Suprapubic skin (tissue), 4 donors: Measurements from ENCODE around the gene IL27RA. TPM values are rescaled to one million over a fixed set of nuclear protein-coding genes. Genes with fewer than 3 reads are reported as not detected.
"Not testable (repeated sequence)": the region's sequence is repeated elsewhere in the genome, so short reads cannot be mapped to it uniquely, and the experiment has no call there.

Source experiments
- DNase-seq, 2 donors: peaks; one replicate each; pipeline ENCODE4 v3.0.0-alpha.2; 2019; ENCODE audit warnings: low spot score in 2 of 2
- H3K27ac ChIP-seq: fragments of 200-600 bp; sonication (generic); one replicate; pipeline ENCODE4 v1.5.1; 2019
- H3K27me3 ChIP-seq: fragments of 200-600 bp; sonication (generic); one replicate; pipeline ENCODE4 v1.5.1; 2019
- H3K36me3 ChIP-seq: fragments of 200-600 bp; sonication (generic); one replicate; pipeline ENCODE4 v1.5.1; 2019
- H3K4me1 ChIP-seq: fragments of 200-600 bp; sonication (generic); one replicate; pipeline ENCODE4 v1.5.1; 2019
- H3K4me3 ChIP-seq: fragments of 200-600 bp; sonication (generic); one replicate; pipeline ENCODE4 v1.5.1; 2019; ENCODE audit warnings: mild to moderate bottlenecking
- H3K9me3 ChIP-seq: fragments of 200-600 bp; sonication (generic); one replicate; pipeline ENCODE4 v1.5.1; 2019
- EP300 ChIP-seq: sonication (generic); formaldehyde crosslinking; IDR thresholded peaks from one replicate; pipeline ENCODE4 v1.6.1; 2017; ENCODE audit warnings: antibody characterized with exemption
- POLR2A ChIP-seq, 2 donors: fragments of 450-650 bp; IDR thresholded peaks; one replicate each; pipeline ENCODE4 v1.6.1; 2017; ENCODE audit warnings: antibody characterized with exemption in 2 of 2, mild to moderate bottlenecking in 2 of 2, moderate library complexity in 2 of 2
- POLR2AphosphoS5 ChIP-seq, 3 donors: sonication (generic); formaldehyde crosslinking; IDR thresholded peaks; one replicate each; pipeline ENCODE4 v1.6.1; 2017; ENCODE audit warnings: antibody characterized with exemption in 3 of 3
- WGBS: methylation state at CpG from one replicate; pipeline ENCODE4 v1.1.5; 2018; 5-methylcytosine and 5-hydroxymethylcytosine counted together
- total RNA-seq, 4 donors: library from RNA; depleted of rRNA; stranded (reverse); fragments of >200 nt; gene quantifications; one replicate each; pipeline ENCODE4 v1.1.0, GENCODE V29; 2016
- TF ChIP-seq, protein P1 (sequence below), 2 donors: fragments of 200-600 bp in 1 of 2; fragments of 450-650 bp in 1 of 2; sonication (generic) in 1 of 2; IDR thresholded peaks; one replicate each; pipeline ENCODE4 v1.5.1; 2016 to 2019; ENCODE audit warnings: antibody characterized with exemption in 2 of 2, mild to moderate bottlenecking in 1 of 2, moderate library complexity in 1 of 2

Gene IL27RA
- total RNA-seq, 4 donors from 2014 or later: 0.76 to 2.5 (median 1.5) TPM

GRCh38 chr19:14033946-14034345 lies 2.4 kb downstream of the IL27RA start:
- Histone ChIP-seq H3K27ac (no peak overlapping the region), H3K27me3 (no peaks in the 10 kb centered on the region), H3K36me3 (no peaks in the 10 kb centered on the region), H3K4me3 (no peak overlapping the region), H3K9me3 (no peaks in the 10 kb centered on the region), H3K4me1 (peaks cover 12% of the 10 kb centered on the region)
- no peak for DNase-seq
- no peak for TF ChIP-seq POLR2AphosphoS5 (IDR thresholded peaks at IDR 0.05)
- no peak for TF ChIP-seq POLR2A (IDR thresholded peaks at IDR 0.05)
- no peak for TF ChIP-seq EP300
- TF ChIP-seq, protein P1, sequence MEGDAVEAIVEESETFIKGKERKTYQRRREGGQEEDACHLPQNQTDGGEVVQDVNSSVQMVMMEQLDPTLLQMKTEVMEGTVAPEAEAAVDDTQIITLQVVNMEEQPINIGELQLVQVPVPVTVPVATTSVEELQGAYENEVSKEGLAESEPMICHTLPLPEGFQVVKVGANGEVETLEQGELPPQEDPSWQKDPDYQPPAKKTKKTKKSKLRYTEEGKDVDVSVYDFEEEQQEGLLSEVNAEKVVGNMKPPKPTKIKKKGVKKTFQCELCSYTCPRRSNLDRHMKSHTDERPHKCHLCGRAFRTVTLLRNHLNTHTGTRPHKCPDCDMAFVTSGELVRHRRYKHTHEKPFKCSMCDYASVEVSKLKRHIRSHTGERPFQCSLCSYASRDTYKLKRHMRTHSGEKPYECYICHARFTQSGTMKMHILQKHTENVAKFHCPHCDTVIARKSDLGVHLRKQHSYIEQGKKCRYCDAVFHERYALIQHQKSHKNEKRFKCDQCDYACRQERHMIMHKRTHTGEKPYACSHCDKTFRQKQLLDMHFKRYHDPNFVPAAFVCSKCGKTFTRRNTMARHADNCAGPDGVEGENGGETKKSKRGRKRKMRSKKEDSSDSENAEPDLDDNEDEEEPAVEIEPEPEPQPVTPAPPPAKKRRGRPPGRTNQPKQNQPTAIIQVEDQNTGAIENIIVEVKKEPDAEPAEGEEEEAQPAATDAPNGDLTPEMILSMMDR (IDR thresholded peaks at IDR 0.05): no peak
- WGBS: 93% methylated on average over 2 of the region's 2 CpGs

GRCh38 chr19:14035159-14035558 lies 3.6 kb downstream of the IL27RA start:
- WGBS: 86% methylated on average over 12 of the region's 12 CpGs
- H3K36me3 ChIP-seq, DNase-seq, H3K27ac ChIP-seq, H3K4me3 ChIP-seq, H3K9me3 ChIP-seq, H3K27me3 ChIP-seq: not testable (repeated sequence)
- H3K4me1 ChIP-seq: peaks cover 12% of the 10 kb centered on the region

DNA sequence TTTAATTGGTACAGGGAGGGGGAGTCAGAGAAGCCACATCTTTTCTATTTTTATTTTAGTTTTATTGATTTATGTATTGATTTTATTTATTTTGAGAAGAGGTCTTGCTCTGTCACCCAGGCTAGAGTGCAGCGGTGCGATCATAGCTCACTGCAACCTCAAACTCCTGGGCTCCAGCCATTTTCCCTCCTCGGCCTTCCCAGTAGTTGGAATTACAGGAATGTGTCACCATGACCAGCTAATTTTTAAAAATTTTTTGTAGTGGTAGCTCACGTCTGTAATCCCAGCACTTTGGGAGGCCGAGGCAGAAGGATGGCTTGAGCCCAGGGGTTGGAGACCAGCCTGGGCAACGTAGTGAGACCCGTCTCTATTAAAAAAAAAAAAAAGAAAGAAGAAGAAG lies 4.1 kb downstream of the IL27RA start:
- Histone ChIP-seq H3K36me3 (peaks cover 3% of the 10 kb centered on the region), H3K27ac (no peak overlapping the region), H3K9me3 (no peaks in the 10 kb centered on the region), H3K4me1 (peaks cover 12% of the 10 kb centered on the region), H3K27me3 (no peaks in the 10 kb centered on the region), H3K4me3 (no peak overlapping the region)
- 65% methylated on average over 7 of the region's 7 CpGs for WGBS
- TF ChIP-seq EP300 (no peak), POLR2AphosphoS5 (IDR thresholded peaks at IDR 0.05) (no peak), POLR2A (IDR thresholded peaks at IDR 0.05) (no peak)
- TF ChIP-seq, protein P1 (IDR thresholded peaks at IDR 0.05): no peak
- no peak for DNase-seq

DNA sequence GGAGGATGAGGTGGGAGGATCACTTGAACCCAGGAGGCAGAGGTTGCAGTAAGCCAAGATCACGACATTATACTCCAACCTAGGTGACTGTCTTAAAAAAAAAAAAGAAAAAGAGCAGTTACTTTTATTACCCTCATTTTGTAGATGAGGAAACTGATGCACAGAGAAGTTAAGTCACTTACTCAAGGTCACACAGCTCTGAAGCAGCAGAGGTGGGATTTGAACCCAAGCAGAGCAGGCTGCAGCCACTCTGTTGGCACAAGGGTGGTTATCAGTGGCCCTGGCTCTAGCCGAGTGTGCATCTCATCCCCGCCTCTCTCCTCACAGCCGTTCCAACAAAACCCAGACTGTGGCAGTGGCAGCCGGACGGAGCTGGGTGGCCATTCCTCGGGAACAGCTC lies 7.6 kb downstream of the IL27RA start:
- Histone ChIP-seq H3K4me1 (peaks cover 5% of the 10 kb centered on the region), H3K9me3 (no peaks in the 10 kb centered on the region), H3K27ac (no peak overlapping the region), H3K36me3 (peaks cover 3% of the 10 kb centered on the region), H3K27me3 (no peaks in the 10 kb centered on the region), H3K4me3 (no peak overlapping the region)
- TF ChIP-seq, protein P1 (IDR thresholded peaks at IDR 0.05): no peak
- TF ChIP-seq POLR2AphosphoS5 (IDR thresholded peaks at IDR 0.05) (no peak), POLR2A (IDR thresholded peaks at IDR 0.05) (no peak), EP300 (no peak)
- WGBS: 97% methylated on average over 7 of the region's 7 CpGs
- DNase-seq: no peak

DNA sequence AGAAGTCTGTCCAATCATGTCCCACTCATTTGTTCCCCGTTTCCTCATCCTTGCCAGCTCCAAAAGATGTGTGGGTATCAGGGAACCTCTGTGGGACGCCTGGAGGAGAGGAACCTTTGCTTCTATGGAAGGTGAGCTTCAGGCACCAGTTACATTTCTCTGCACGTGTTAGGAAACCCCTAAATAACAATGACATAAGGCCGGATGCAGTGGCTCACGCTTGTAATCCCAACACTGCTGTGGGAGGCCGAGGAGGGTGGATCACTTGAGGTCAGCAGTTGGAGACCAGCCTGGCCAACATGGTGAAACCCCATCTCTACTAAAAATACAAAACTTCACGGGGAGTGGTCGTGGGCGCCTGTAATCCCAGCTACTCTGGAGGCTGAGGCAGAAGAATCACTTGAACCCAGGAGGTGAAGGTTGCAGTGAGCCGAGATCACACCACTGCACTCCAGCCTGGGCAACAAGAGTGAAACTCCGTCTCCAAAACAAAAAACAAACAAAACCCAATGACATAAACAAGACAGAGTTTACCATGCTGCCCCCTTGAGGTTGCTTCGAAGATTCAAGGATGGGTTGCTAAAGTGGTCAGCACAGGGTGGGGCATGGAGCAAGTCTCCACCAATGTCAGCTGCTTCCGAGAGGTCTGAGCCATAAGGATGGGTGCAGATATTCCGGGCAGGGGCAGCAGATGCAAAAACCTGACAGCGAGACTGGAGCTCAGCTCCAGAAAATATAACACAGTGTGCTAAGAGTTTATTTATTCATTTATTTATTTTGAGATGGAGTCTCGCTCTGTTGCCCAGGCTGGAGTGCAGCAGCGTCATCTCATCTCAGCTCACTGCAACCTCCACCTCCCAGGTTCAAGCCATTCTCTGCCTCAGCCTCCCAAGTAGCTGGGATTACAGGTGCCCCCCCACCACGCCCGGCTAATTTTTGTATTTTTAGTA lies 11.4 kb downstream of the IL27RA start:
- not testable (repeated sequence) for DNase-seq, H3K4me3 ChIP-seq, H3K27me3 ChIP-seq, H3K9me3 ChIP-seq, H3K36me3 ChIP-seq, H3K4me1 ChIP-seq, H3K27ac ChIP-seq
- 57% methylated on average over 18 of the region's 19 CpGs for WGBS
- TF ChIP-seq, protein P1 (IDR thresholded peaks at IDR 0.05): peak; percentile 9 to 45

- H3K9me3 ChIP-seq, DNase-seq, H3K4me1 ChIP-seq, H3K36me3 ChIP-seq, H3K4me3 ChIP-seq, H3K27me3 ChIP-seq, H3K27ac ChIP-seq: not testable (repeated sequence)
- 93% methylated on average over 10 of the region's 10 CpGs for WGBS
These were observed 16.3 kb downstream of the IL27RA start for GRCh38 chr19:14047866-14048265.
